Measurements from ENCODE around the gene KCNN4.
"Not testable (repeated sequence)": the region's sequence is repeated elsewhere in the genome, so short reads cannot be mapped to it uniquely, and the experiment has no call there.

KCNN4 gene

GRCh38 chr19:43780706-43781525 lies at the start of gene KCNN4:
TSS of gene KCNN4 (minus strand) at chr19:43780973. CDS start at chr19:43780861, 112 bp downstream.
- FAIRE-seq = peak; percentile 65
- no peak for DNase-seq (ENCODE audit: insufficient read length, low spot score)

- FAIRE-seq = peak; percentile 49
- DNase-seq (ENCODE audit: insufficient read length, low spot score) = peak; percentile 92
Measured at GRCh38 chr19:43826787-43827754, 46.3 kb upstream of the KCNN4 start, which contains the start of gene ZNF283. TSS of gene ZNF283 (plus strand) at chr19:43827321. CDS start at chr19:43833505, 6,184 bp downstream.

- FAIRE-seq; DNase-seq (ENCODE audit: insufficient read length, low spot score): not testable (repeated sequence)
Measured at GRCh38 chr19:43824572-43824971, 43.8 kb upstream of the KCNN4 start.

- not testable (repeated sequence) for FAIRE-seq; DNase-seq (ENCODE audit: insufficient read length, low spot score)
Measured at GRCh38 chr19:43823856-43824255, 43.1 kb upstream of the KCNN4 start.

- DNase-seq (ENCODE audit: insufficient read length, low spot score) = no peak
- FAIRE-seq = no peak
Measured at GRCh38 chr19:43820884-43821215, 40.1 kb upstream of the KCNN4 start.

- FAIRE-seq = peak; percentile 69
- peak; percentile 18 for DNase-seq (ENCODE audit: insufficient read length, low spot score)
Measured at GRCh38 chr19:43820098-43820883, 39.5 kb upstream of the KCNN4 start.

- no peak for FAIRE-seq
- DNase-seq (ENCODE audit: insufficient read length, low spot score) = no peak
Measured at GRCh38 chr19:43818500-43818899, 37.7 kb upstream of the KCNN4 start.

GRCh38 chr19:43817454-43817853 lies 36.7 kb upstream of the KCNN4 start:
- FAIRE-seq; DNase-seq (ENCODE audit: insufficient read length, low spot score): not testable (repeated sequence)

GRCh38 chr19:43814663-43815352 lies 34.0 kb upstream of the KCNN4 start:
- FAIRE-seq (no peak), DNase-seq (ENCODE audit: insufficient read length, low spot score) (no peak)

GRCh38 chr19:43812688-43813087 lies 31.9 kb upstream of the KCNN4 start:
- DNase-seq (ENCODE audit: insufficient read length, low spot score) = no peak
- no peak for FAIRE-seq

- no peak for DNase-seq (ENCODE audit: insufficient read length, low spot score)
- FAIRE-seq = no peak
Measured at GRCh38 chr19:43812259-43812658, 31.5 kb upstream of the KCNN4 start.

GRCh38 chr19:43811837-43812236 lies 31.1 kb upstream of the KCNN4 start:
- DNase-seq (ENCODE audit: insufficient read length, low spot score) (no peak), FAIRE-seq (no peak)

GRCh38 chr19:43809762-43810696 lies 29.3 kb upstream of the KCNN4 start:
- FAIRE-seq = peak; percentile 62
- DNase-seq (ENCODE audit: insufficient read length, low spot score) = peak; percentile 55

GRCh38 chr19:43807651-43808050 lies 26.9 kb upstream of the KCNN4 start:
- no peak for DNase-seq (ENCODE audit: insufficient read length, low spot score)
- FAIRE-seq = no peak

GRCh38 chr19:43806848-43807247 lies 26.1 kb upstream of the KCNN4 start:
- FAIRE-seq = no peak
- DNase-seq (ENCODE audit: insufficient read length, low spot score) = no peak

- DNase-seq (ENCODE audit: insufficient read length, low spot score); FAIRE-seq: not testable (repeated sequence)
Measured at GRCh38 chr19:43806401-43806800, 25.6 kb upstream of the KCNN4 start.

GRCh38 chr19:43804432-43804831 lies 23.7 kb upstream of the KCNN4 start:
- no peak for FAIRE-seq
- no peak for DNase-seq (ENCODE audit: insufficient read length, low spot score)

- no peak for FAIRE-seq
Measured at GRCh38 chr19:43802216-43802951, 21.6 kb upstream of the KCNN4 start, which contains the start of gene LYPD5. TSS of gene LYPD5 (minus strand) at chr19:43802447. CDS start at chr19:43802380, 67 bp downstream.

More at GRCh38 chr19:43802216-43802951, 21.6 kb upstream of the KCNN4 start, which contains the start of gene LYPD5:
- DNase-seq (ENCODE audit: insufficient read length, low spot score) = no peak

All from HTR-8/SVneo (cell line).